ENCODE data around the gene ESRP2. TPM values are rescaled to one million over a fixed set of nuclear protein-coding genes. Genes with fewer than 3 reads are reported as not detected.

ESRP2 gene
- total and polyA plus RNA-seq, 2 donors (not counting 3 experiments of a cell fraction or from before 2014, with no cell fraction given), result 0.57 to 0.66 TPM

DNA sequence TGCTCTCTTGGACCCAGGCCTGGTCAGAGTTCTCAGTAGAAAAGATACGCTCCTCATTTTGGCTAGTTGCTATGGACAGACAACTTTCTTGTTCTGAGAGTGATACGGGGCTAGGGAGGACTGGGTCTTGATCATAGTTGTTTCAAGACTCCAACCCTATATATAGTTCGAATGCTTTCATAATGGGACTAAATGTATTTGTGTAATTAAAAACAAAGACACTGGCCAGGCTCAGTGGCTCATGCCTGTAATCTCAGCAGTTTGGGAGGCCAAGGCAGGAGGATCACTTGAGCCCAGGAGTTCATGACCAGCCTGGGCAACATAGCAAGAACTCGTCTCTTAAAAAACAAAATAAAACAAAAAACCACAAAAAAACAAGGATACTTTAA lies 46.1 kb upstream of the ESRP2 start:
- no peaks in the 10 kb centered on the region for H3K27me3 ChIP-seq (ENCODE audit: control insufficient read depth in 2 of 2, insufficient read depth in 2 of 2, low read length in 2 of 2)
- H4K20me1 ChIP-seq (replicated peaks; ENCODE audit: control insufficient read depth, extremely low read depth, insufficient read depth, low read length), result no peaks in the 10 kb centered on the region
- TF ChIP-seq EZH2 (IDR thresholded peaks at IDR 0.05; ENCODE audit: borderline replicate concordance, low read depth, low read length, severe bottlenecking), result no peak
- TF ChIP-seq FOS (IDR thresholded peaks at IDR 0.05; ENCODE audit: borderline replicate concordance, insufficient read depth, low read length), result no peak
- TF ChIP-seq, protein P1, sequence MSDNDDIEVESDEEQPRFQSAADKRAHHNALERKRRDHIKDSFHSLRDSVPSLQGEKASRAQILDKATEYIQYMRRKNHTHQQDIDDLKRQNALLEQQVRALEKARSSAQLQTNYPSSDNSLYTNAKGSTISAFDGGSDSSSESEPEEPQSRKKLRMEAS (IDR thresholded peaks at IDR 0.05; ENCODE audit: insufficient read depth, insufficient read length), result no peak
- TF ChIP-seq, protein P2, sequence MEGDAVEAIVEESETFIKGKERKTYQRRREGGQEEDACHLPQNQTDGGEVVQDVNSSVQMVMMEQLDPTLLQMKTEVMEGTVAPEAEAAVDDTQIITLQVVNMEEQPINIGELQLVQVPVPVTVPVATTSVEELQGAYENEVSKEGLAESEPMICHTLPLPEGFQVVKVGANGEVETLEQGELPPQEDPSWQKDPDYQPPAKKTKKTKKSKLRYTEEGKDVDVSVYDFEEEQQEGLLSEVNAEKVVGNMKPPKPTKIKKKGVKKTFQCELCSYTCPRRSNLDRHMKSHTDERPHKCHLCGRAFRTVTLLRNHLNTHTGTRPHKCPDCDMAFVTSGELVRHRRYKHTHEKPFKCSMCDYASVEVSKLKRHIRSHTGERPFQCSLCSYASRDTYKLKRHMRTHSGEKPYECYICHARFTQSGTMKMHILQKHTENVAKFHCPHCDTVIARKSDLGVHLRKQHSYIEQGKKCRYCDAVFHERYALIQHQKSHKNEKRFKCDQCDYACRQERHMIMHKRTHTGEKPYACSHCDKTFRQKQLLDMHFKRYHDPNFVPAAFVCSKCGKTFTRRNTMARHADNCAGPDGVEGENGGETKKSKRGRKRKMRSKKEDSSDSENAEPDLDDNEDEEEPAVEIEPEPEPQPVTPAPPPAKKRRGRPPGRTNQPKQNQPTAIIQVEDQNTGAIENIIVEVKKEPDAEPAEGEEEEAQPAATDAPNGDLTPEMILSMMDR (IDR thresholded peaks at IDR 0.05; ENCODE audit: extremely low read depth in 1 of 2, insufficient read depth in 1 of 2, low read depth in 1 of 2, low read length in 2 of 2), result no peak
- no peak for TF ChIP-seq MYC (IDR thresholded peaks at IDR 0.05; ENCODE audit: low read depth, low read length)
- no peak for TF ChIP-seq JUN (IDR thresholded peaks at IDR 0.05; ENCODE audit: borderline replicate concordance, insufficient read depth, insufficient read length, low read depth)
- no peak for TF ChIP-seq POLR2A (IDR thresholded peaks at IDR 0.05; ENCODE audit: low read depth, low read length)
- peaks cover 27% of the 10 kb centered on the region for H3K4me1 ChIP-seq (ENCODE audit: control insufficient read depth, extremely low read depth, insufficient read depth, low read length)
- DNase-seq (ENCODE audit: low read depth, low spot score) (no peak), FAIRE-seq (no peak)
- H3K4me2 ChIP-seq (ENCODE audit: insufficient read depth, low read length), result no peak overlapping the region
- ChIA-PET CTCF (no interaction called here), POLR2A (no interaction called here)
- H3K79me2 ChIP-seq (ENCODE audit: control insufficient read depth, insufficient read depth, low read length), result peaks cover 49% of the 10 kb centered on the region
- no peak overlapping the region for H3K9ac ChIP-seq (replicated peaks; ENCODE audit: extremely low read depth, insufficient read depth, low read length)
- H3K36me3 ChIP-seq (ENCODE audit: control insufficient read depth in 2 of 2, extremely low read depth in 1 of 2, insufficient read depth in 2 of 2, low read length in 2 of 2), result peaks cover 4% of the 10 kb centered on the region in 2 experiments
- dilution Hi-C loops (cut with MboI; ENCODE audit: extremely low pct_ligation_motif_present, low sequenced_read_pairs), result no loop called here
- no TSS peak for BruUV-seq (replicated peaks)
- intact Hi-C loops (cut with micrococcal nuclease), result no loop called here
- H2AFZ ChIP-seq (ENCODE audit: low read depth, low read length), result no peak overlapping the region
- H3K4me3 ChIP-seq (replicated peaks in 1 of 3; ENCODE audit: insufficient read depth in 1 of 3, low read depth in 1 of 3, low read length in 3 of 3), result no peak overlapping the region
- H3K9me1 ChIP-seq (replicated peaks; ENCODE audit: control insufficient read depth, extremely low read depth, insufficient read depth, low read length), result no peaks in the 10 kb centered on the region
- no peaks in the 10 kb centered on the region for H3K9me3 ChIP-seq (replicated peaks; ENCODE audit: control insufficient read depth, insufficient read depth, low read length)
- H3K27ac ChIP-seq (ENCODE audit: insufficient read depth, low read depth, low read length), result no peak overlapping the region
